Hepatocyte (in vitro differentiated cells): Measurements from ENCODE around the gene ATG16L2. TPM values are rescaled to one million over a fixed set of nuclear protein-coding genes. Genes with fewer than 3 reads are reported as not detected.
A peak's percentile ranks its signal among the peaks of the same experiment; 100 is the strongest.

ENCODE experiments used
- DNase-seq: peaks from one replicate; pipeline ENCODE4 v3.0.0-alpha.2; 2016; ENCODE audit warnings: low spot score
- H2AFZ ChIP-seq: fragments of 200-600 bp; sonication (generic); 2 replicates; pipeline ENCODE4 v1.6.0; 2016; ENCODE audit warnings: antibody characterized with exemption, mild to moderate bottlenecking
- H3K27ac ChIP-seq: fragments of 200-600 bp; sonication (generic); 2 replicates; pipeline ENCODE4 v1.5.1; 2016; ENCODE audit warnings: mild to moderate bottlenecking
- H3K27me3 ChIP-seq: fragments of 200-600 bp; sonication (generic); 2 replicates; pipeline ENCODE4 v1.6.1; 2016
- H3K36me3 ChIP-seq: fragments of 200-600 bp; sonication (generic); replicated peaks from 2 replicates; pipeline ENCODE4 v1.5.1; 2016; ENCODE audit warnings: low read depth; ENCODE audit not compliant: insufficient read depth
- H3K4me1 ChIP-seq: fragments of 200-600 bp; sonication (generic); 2 replicates; pipeline ENCODE4 v1.5.1; 2016; ENCODE audit warnings: mild to moderate bottlenecking, moderate library complexity; ENCODE audit not compliant: insufficient read depth
- H3K4me2 ChIP-seq: fragments of 200-600 bp; sonication (generic); 2 replicates; pipeline ENCODE4 v1.6.0; 2016
- H3K4me3 ChIP-seq: fragments of 200-600 bp; sonication (generic); 2 replicates; pipeline ENCODE4 v1.5.1; 2016; ENCODE audit warnings: mild to moderate bottlenecking
- H3K79me2 ChIP-seq: fragments of 200-600 bp; sonication (generic); 2 replicates; pipeline ENCODE4 v1.6.0; 2017; ENCODE audit warnings: mild to moderate bottlenecking
- H3K9me2 ChIP-seq: fragments of 200-600 bp; sonication (generic); replicated peaks from 2 replicates; pipeline ENCODE4 v1.6.0; 2017; ENCODE audit warnings: mild to moderate bottlenecking; ENCODE audit not compliant: insufficient read depth
- H3K9me3 ChIP-seq: fragments of 200-600 bp; sonication (generic); 2 replicates; pipeline ENCODE4 v1.5.1; 2016; ENCODE audit warnings: low read depth, mild to moderate bottlenecking
- H4K20me1 ChIP-seq: fragments of 200-600 bp; sonication (generic); 2 replicates; pipeline ENCODE4 v1.6.0; 2016; ENCODE audit warnings: mild to moderate bottlenecking; ENCODE audit not compliant: insufficient read depth, poor library complexity, severe bottlenecking
- CTCF ChIP-seq: fragments of 200-600 bp; sonication (generic); IDR thresholded peaks from 2 replicates; pipeline ENCODE4 v1.5.1; 2016; ENCODE audit warnings: antibody characterized with exemption, mild to moderate bottlenecking; ENCODE audit not compliant: poor library complexity
- EZH2 ChIP-seq: fragments of 200-600 bp; sonication (generic); IDR thresholded peaks from 2 replicates; pipeline ENCODE4 v1.6.1; 2016; ENCODE audit warnings: antibody characterized with exemption, mild to moderate bottlenecking, borderline replicate concordance
- EZH2phosphoT487 ChIP-seq: fragments of 200-600 bp; sonication (generic); IDR thresholded peaks from one replicate; pipeline ENCODE4 v1.6.1; 2018; ENCODE audit warnings: antibody characterized with exemption, mild to moderate bottlenecking, low read depth, moderate library complexity; ENCODE audit not compliant: unreplicated experiment, severe bottlenecking
- WGBS: methylation state at CpG from one replicate; pipeline ENCODE4 v1.1.6; 2016; ENCODE audit warnings: low lambda C conversion rate; ENCODE audit errors: missing lambda C conversion rate; 5-methylcytosine and 5-hydroxymethylcytosine counted together
- polyA plus RNA-seq: library from polyadenylated mRNA; unstranded; fragments of >200 nt; fragmentation: Nextera tagmentation; extraction: Ambion mirVana; gene quantifications from 2 replicates; pipeline ENCODE4 v1.2.1, GENCODE V29; 2016
- total RNA-seq: library from RNA; depleted of rRNA; stranded (reverse); fragments of >200 nt; gene quantifications from 2 replicates; pipeline ENCODE4 v1.2.3, GENCODE V29; 2014

ATG16L2 gene
- total and polyA plus RNA-seq, 2 experiments from 2014 or later, result 11.5 to 20.3 TPM

DNA sequence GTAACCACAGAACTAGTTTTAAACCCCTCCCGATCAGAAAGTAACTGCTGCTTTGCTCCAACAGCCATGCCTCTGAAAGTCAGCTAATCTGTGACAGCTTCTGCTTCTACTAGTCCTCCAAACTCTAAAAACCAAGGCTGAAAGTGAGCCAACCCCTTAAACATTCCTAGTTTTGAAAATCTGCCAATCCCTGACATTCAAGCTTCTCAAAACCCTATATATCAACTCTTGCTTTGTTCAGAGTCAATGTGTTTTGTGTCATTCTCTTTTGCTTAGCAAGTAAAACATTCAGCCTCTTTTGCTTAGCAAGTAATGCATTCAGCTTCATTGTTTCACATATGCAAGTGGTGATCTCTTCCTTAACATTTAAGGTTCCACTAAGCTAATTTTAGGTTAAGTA lies 56.9 kb downstream of the ATG16L2 start:
- H3K36me3 ChIP-seq, result no peaks in the 10 kb centered on the region
- no peak for DNase-seq

DNA sequence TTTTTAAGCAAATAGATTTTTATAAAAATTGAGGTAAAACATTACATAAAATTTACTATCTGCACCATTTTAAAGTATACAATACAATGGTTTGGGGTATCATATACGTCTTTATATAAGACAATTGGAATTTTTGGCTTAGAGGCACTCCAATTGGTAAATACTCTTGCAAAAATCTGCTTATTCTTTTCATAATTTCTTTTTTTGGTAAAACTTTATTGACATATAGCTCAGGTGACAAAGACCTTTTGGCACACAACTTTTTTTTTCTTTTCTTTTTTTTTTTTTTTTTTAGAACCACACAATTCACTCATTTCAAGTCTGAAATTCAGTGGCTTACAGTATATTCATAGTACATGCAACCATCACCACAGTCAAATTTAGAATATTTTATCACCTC lies 57.8 kb downstream of the ATG16L2 start:
- 86% methylated on average over 1 of the region's 1 CpG for WGBS
- Histone ChIP-seq H3K4me1 (no peaks in the 10 kb centered on the region), H3K4me2 (no peak overlapping the region), H3K27me3 (no peaks in the 10 kb centered on the region), H2AFZ (no peak overlapping the region), H3K36me3 (no peaks in the 10 kb centered on the region), H4K20me1 (no peaks in the 10 kb centered on the region), H3K9me2 (no peaks in the 10 kb centered on the region), H3K4me3 (no peak overlapping the region), H3K79me2 (no peaks in the 10 kb centered on the region), H3K9me3 (no peaks in the 10 kb centered on the region), H3K27ac (no peak overlapping the region)
- TF ChIP-seq EZH2phosphoT487 (no peak), CTCF (no peak), EZH2 (no peak)
- DNase-seq, result no peak

More for the DNA sequence above, 56.9 kb downstream of the ATG16L2 start:
- Histone ChIP-seq H3K4me3 (no peak overlapping the region), H3K27ac (peak overlapping the region; percentile 56), H2AFZ (no peak overlapping the region), H3K9me2 (no peaks in the 10 kb centered on the region), H3K79me2 (no peaks in the 10 kb centered on the region), H3K27me3 (no peaks in the 10 kb centered on the region), H4K20me1 (no peaks in the 10 kb centered on the region), H3K9me3 (no peaks in the 10 kb centered on the region), H3K4me1 (no peaks in the 10 kb centered on the region), H3K4me2 (no peak overlapping the region)
- TF ChIP-seq CTCF (no peak), EZH2 (no peak), EZH2phosphoT487 (no peak)
- 82% methylated on average over 1 of the region's 1 CpG for WGBS

- TF ChIP-seq EZH2phosphoT487, result no peak
- no peak for TF ChIP-seq EZH2
- no peak for TF ChIP-seq CTCF
- no peaks in the 10 kb centered on the region for H3K27me3 ChIP-seq
- H3K4me3 ChIP-seq, result no peak overlapping the region
- no peaks in the 10 kb centered on the region for H3K4me1 ChIP-seq
- H2AFZ ChIP-seq, result no peak overlapping the region
- H3K9me2 ChIP-seq, result no peaks in the 10 kb centered on the region
- no peak for DNase-seq
- H3K79me2 ChIP-seq, result no peaks in the 10 kb centered on the region
- H3K36me3 ChIP-seq, result no peaks in the 10 kb centered on the region
- no peak overlapping the region for H3K27ac ChIP-seq
- H3K4me2 ChIP-seq, result no peak overlapping the region
- no peaks in the 10 kb centered on the region for H3K9me3 ChIP-seq
- H4K20me1 ChIP-seq, result no peaks in the 10 kb centered on the region
- 96% methylated on average over 1 of the region's 1 CpG for WGBS
Observed at GRCh38 chr11:72875736-72876135, 61.5 kb downstream of the ATG16L2 start.

GRCh38 chr11:72876147-72876546 lies 61.9 kb downstream of the ATG16L2 start:
- no peak for TF ChIP-seq CTCF
- TF ChIP-seq EZH2phosphoT487, result no peak
- no peak for TF ChIP-seq EZH2

More at GRCh38 chr11:72876147-72876546, 61.9 kb downstream of the ATG16L2 start:
- no peak for DNase-seq
- Histone ChIP-seq H3K36me3 (no peaks in the 10 kb centered on the region), H3K4me2 (no peak overlapping the region), H3K4me3 (no peak overlapping the region), H3K27ac (no peak overlapping the region), H3K9me2 (no peaks in the 10 kb centered on the region), H2AFZ (no peak overlapping the region), H3K9me3 (no peaks in the 10 kb centered on the region), H3K27me3 (no peaks in the 10 kb centered on the region), H3K4me1 (no peaks in the 10 kb centered on the region), H4K20me1 (no peaks in the 10 kb centered on the region), H3K79me2 (no peaks in the 10 kb centered on the region)
- 95% methylated on average over 3 of the region's 3 CpGs for WGBS
